ENCODE results near the gene CST9.

- no peak for TF ChIP-seq NFIC (IDR thresholded peaks at IDR 0.05)
- TF ChIP-seq MAX (IDR thresholded peaks at IDR 0.05) = no peak
- no peak for TF ChIP-seq USF1 (IDR thresholded peaks at IDR 0.05)
- TF ChIP-seq RAD21 (IDR thresholded peaks at IDR 0.05; ENCODE audit: low read depth) = no peak
- no peak for TF ChIP-seq ZBTB7A (IDR thresholded peaks at IDR 0.05; ENCODE audit: low read depth)
- no peak for TF ChIP-seq TAF1 (IDR thresholded peaks at IDR 0.05; ENCODE audit: low read depth)
- no peak for TF ChIP-seq YY1 (IDR thresholded peaks at IDR 0.05; ENCODE audit: low read depth)
- no peak for TF ChIP-seq EP300 (IDR thresholded peaks at IDR 0.05; ENCODE audit: borderline replicate concordance)
- TF ChIP-seq CEBPB (IDR thresholded peaks at IDR 0.05) = no peak
- TF ChIP-seq FOXM1 (IDR thresholded peaks at IDR 0.05; ENCODE audit: borderline replicate concordance, low read depth) = no peak
- TF ChIP-seq TCF12 (IDR thresholded peaks at IDR 0.05; ENCODE audit: low read depth) = no peak
- no peak for TF ChIP-seq CREB1 (IDR thresholded peaks at IDR 0.05; ENCODE audit: low read depth)
- TF ChIP-seq EGR1 (IDR thresholded peaks at IDR 0.05) = no peak
These were observed 31.2 kb upstream of the CST9 start for GRCh38 chr20:23636908-23637281.

All from Ishikawa (cell line).